Activated T-helper 17 cell treated with anti-CD3 and anti-CD28 coated beads, Interleukin-2, amount 50 U/mL, for 72 hours (primary cell): Measurements from ENCODE around the gene TMEM135. TPM values are rescaled to one million over a fixed set of nuclear protein-coding genes. Genes with fewer than 3 reads are reported as not detected.

Experiments
- ATAC-seq: fragments of 150-1000 bp; cut with Tn5 transposase; replicated peaks from 2 replicates; pipeline ENCODE4 v1.10.0; 2021; ENCODE audit warnings: mild to moderate bottlenecking, moderate library complexity
- H3K27ac Mint-ChIP-seq: one replicate; pipeline ENCODE4 v1.8.0; 2022; ENCODE audit warnings: mixed read lengths
- H3K27me3 Mint-ChIP-seq: one replicate; pipeline ENCODE4 v1.8.0; 2022; ENCODE audit warnings: mixed read lengths
- H3K36me3 Mint-ChIP-seq: one replicate; pipeline ENCODE4 v1.8.0; 2022; ENCODE audit warnings: low read depth, mild to moderate bottlenecking, mixed read lengths
- H3K4me1 Mint-ChIP-seq: one replicate; pipeline ENCODE4 v1.8.0; 2022; ENCODE audit warnings: mixed read lengths
- H3K4me3 Mint-ChIP-seq: one replicate; pipeline ENCODE4 v1.8.0; 2022; ENCODE audit warnings: mild to moderate bottlenecking, mixed read lengths
- H3K9me3 Mint-ChIP-seq: one replicate; pipeline ENCODE4 v1.8.0; 2022; ENCODE audit warnings: mixed read lengths
- total RNA-seq, 2 donors: library from RNA; stranded (reverse); gene quantifications; one replicate each; pipeline ENCODE4 v1.2.3, GENCODE V29; 2022

TMEM135 gene
- total RNA-seq, 2 donors from 2014 or later, result 19.8 to 34.7 TPM

DNA sequence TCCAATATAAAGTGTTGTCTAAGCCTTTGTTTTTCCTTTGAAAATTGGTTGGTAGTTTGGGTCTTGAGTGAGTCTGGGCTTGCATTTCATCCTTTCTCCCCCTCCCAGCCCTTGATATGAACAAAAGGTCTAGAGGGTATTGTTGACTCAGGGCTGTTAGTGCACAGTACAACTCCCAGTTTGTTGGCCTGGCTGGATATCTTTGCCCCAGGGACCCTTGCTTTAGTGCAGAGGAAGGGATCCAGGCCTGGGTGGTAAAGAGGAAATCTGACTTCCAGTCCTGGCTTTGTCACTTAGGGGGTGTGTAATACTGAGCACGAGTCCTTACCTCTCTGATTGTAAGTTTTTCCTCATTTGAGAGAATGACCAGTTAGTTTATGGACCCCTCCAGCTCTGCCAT, 330.4 kb downstream of the TMEM135 start:
- ATAC-seq, result no peak
- no peak overlapping the region for H3K4me3 Mint-ChIP-seq
- H3K27ac Mint-ChIP-seq, result no peak overlapping the region

DNA sequence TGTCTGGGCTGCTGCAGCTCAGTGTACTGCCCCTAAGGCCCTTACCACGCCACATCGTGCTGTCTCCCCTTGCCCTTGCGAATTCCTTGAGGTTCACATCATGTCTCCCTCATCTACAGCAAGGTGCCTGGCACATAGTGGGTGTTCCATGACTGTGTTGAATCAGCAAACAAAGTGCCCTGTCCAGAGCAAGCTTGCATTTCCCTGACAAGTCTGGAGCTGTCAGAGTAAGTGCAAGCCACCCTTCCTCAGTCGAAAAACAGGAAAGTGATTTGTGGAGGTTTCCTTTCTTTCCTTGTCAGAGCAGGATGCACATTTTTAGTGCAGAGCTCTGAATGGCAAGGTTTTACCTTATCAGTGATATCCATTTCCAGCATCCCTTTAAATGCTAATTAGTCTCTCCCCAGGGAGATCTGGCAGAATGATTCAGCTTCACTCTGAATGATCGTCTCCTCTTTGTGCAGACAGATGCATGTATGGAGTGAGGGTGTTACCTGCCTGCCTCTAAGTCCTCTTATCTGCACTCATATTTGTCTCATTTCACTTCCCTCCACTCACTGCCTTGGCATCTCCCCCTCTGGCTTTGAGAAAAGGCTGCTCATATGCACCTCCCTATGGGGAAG, 331.2 kb downstream of the TMEM135 start:
- ATAC-seq, result no peak
- H3K9me3 Mint-ChIP-seq, result no peaks in the 10 kb centered on the region
- no peaks in the 10 kb centered on the region for H3K36me3 Mint-ChIP-seq
- no peak overlapping the region for H3K27ac Mint-ChIP-seq
- peaks cover 13% of the 10 kb centered on the region for H3K27me3 Mint-ChIP-seq
- no peak overlapping the region for H3K4me3 Mint-ChIP-seq
- no peaks in the 10 kb centered on the region for H3K4me1 Mint-ChIP-seq

More for the DNA sequence above, 330.4 kb downstream of the TMEM135 start:
- no peaks in the 10 kb centered on the region for H3K36me3 Mint-ChIP-seq
- no peaks in the 10 kb centered on the region for H3K9me3 Mint-ChIP-seq
- H3K27me3 Mint-ChIP-seq, result peaks cover 10% of the 10 kb centered on the region
- H3K4me1 Mint-ChIP-seq, result no peaks in the 10 kb centered on the region

DNA sequence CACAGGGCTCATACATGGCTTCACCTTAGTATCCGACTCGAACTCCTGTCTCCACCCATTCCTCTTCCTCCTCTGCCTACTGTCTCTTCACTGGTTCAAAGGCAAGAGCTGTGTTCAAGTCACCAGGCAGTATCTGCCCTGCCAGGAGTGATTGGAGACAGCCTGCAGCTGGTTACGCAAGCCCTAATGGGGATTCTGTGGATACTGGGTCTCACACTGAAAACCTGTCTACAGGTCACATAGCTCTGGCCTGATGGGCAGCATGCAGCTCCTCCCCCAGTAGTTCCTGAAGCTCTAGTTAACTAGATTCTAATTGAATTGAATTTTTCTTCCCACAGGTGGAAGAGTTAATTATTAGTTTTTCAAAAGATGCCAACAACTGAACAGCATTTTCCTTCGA, 332.2 kb downstream of the TMEM135 start:
- H3K4me3 Mint-ChIP-seq, result no peak overlapping the region
- H3K36me3 Mint-ChIP-seq, result no peaks in the 10 kb centered on the region
- no peak overlapping the region for H3K27ac Mint-ChIP-seq
- H3K9me3 Mint-ChIP-seq, result no peaks in the 10 kb centered on the region
- no peaks in the 10 kb centered on the region for H3K4me1 Mint-ChIP-seq
- no peak for ATAC-seq
- H3K27me3 Mint-ChIP-seq, result peaks cover 15% of the 10 kb centered on the region

DNA sequence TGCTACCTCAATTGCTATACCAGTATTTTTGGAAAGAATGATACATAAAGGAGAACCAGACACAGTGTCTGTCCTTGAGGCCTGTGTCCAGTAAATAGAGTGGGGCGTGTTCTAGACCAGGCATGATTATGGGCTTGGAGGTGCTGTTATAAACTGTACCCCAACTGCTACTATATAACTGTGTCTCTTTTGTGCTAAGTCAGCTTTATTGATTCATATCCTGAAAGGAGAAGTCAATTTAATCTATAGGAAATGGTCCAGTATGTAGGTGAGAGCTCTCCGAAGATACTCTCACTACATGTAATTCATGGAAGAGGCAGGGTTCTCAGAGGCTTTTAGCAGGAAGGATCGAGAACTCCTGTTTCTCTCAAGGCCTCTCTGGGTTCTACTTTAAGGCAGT, 334.3 kb downstream of the TMEM135 start:
- Mint-ChIP-seq H3K4me3 (no peak overlapping the region), H3K36me3 (no peaks in the 10 kb centered on the region), H3K27me3 (peaks cover 20% of the 10 kb centered on the region), H3K4me1 (no peaks in the 10 kb centered on the region), H3K27ac (no peak overlapping the region), H3K9me3 (no peaks in the 10 kb centered on the region)
- no peak for ATAC-seq

Other genes with a start within 250 kb of the TMEM135 start
- gene PRSS23, start 237.4 kb upstream of the TMEM135 start, total RNA-seq, result under 1 TPM; 0.16 to 0.91 TPM
- gene FZD4, start 82.5 kb upstream of the TMEM135 start, total RNA-seq, result under 1 TPM in 1 of 2 donors, not detected in 1; 0.09 TPM